SH-SY5Y (cell line): ENCODE data around the gene PCDHGA9.

ENCODE experiments used
- GATA2 ChIP-seq: IDR thresholded peaks from 2 replicates; pipeline ENCODE4 v1.6.1; 2011; ENCODE audit warnings: mild to moderate bottlenecking, low read depth, low read length
- GATA3 ChIP-seq: IDR thresholded peaks from 2 replicates; pipeline ENCODE4 v1.6.1; 2011; ENCODE audit warnings: low read depth, mild to moderate bottlenecking, low read length, moderate library complexity

DNA sequence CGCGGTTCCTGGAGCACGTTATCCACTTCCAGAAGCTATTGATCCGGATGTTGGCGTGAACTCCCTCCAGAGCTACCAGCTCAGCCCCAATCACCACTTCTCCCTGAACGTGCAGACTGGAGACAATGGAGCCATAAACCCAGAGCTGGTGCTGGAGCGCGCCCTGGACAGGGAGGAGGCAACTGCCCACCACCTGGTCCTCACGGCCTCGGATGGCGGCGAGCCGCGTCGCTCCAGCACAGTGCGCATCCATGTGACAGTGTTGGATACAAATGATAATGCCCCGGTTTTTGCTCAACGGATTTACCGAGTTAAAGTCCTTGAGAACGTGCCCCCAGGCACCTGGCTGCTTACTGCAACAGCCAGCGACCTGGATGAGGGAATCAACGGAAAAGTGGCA lies 809 bp downstream of the PCDHGA9 start:
- no peak for TF ChIP-seq GATA3
- TF ChIP-seq GATA2, result no peak
